ENCODE data around the gene CENPF.

Gene CENPF

GRCh38 chr1:214676747-214677146 lies 73.8 kb downstream of the CENPF start:
- DNase-seq (ENCODE audit: insufficient read length), result no peak
- TF ChIP-seq POLR2A (IDR thresholded peaks at IDR 0.05; ENCODE audit: low read depth, low read length) (no peak), TAF1 (IDR thresholded peaks at IDR 0.05; ENCODE audit: borderline replicate concordance, low read depth, low read length) (no peak), POLR2AphosphoS5 (IDR thresholded peaks at IDR 0.05; ENCODE audit: low read depth, low read length) (no peak)
- FAIRE-seq, result no peak

- FAIRE-seq (no peak), DNase-seq (ENCODE audit: insufficient read length) (no peak)
- TF ChIP-seq POLR2A (IDR thresholded peaks at IDR 0.05; ENCODE audit: low read depth, low read length) (no peak), POLR2AphosphoS5 (IDR thresholded peaks at IDR 0.05; ENCODE audit: low read depth, low read length) (no peak), TAF1 (IDR thresholded peaks at IDR 0.05; ENCODE audit: borderline replicate concordance, low read depth, low read length) (no peak)
These were observed 75.0 kb downstream of the CENPF start for GRCh38 chr1:214677945-214678344.

GRCh38 chr1:214678386-214678785 lies 75.4 kb downstream of the CENPF start:
- no peak for TF ChIP-seq TAF1 (IDR thresholded peaks at IDR 0.05; ENCODE audit: borderline replicate concordance, low read depth, low read length)
- no peak for TF ChIP-seq POLR2A (IDR thresholded peaks at IDR 0.05; ENCODE audit: low read depth, low read length)
- TF ChIP-seq POLR2AphosphoS5 (IDR thresholded peaks at IDR 0.05; ENCODE audit: low read depth, low read length), result no peak
- FAIRE-seq (no peak), DNase-seq (ENCODE audit: insufficient read length) (no peak)

- FAIRE-seq (no peak), DNase-seq (ENCODE audit: insufficient read length) (no peak)
These were observed 80.6 kb downstream of the CENPF start for GRCh38 chr1:214683621-214684020.

GRCh38 chr1:214685906-214686305 lies 82.9 kb downstream of the CENPF start:
- DNase-seq (ENCODE audit: insufficient read length) (no peak), FAIRE-seq (no peak)
- TF ChIP-seq TAF1 (IDR thresholded peaks at IDR 0.05; ENCODE audit: borderline replicate concordance, low read depth, low read length) (no peak), POLR2AphosphoS5 (IDR thresholded peaks at IDR 0.05; ENCODE audit: low read depth, low read length) (no peak), POLR2A (IDR thresholded peaks at IDR 0.05; ENCODE audit: low read depth, low read length) (no peak)

More at GRCh38 chr1:214683621-214684020, 80.6 kb downstream of the CENPF start:
- TF ChIP-seq POLR2AphosphoS5 (IDR thresholded peaks at IDR 0.05; ENCODE audit: low read depth, low read length), result no peak
- no peak for TF ChIP-seq TAF1 (IDR thresholded peaks at IDR 0.05; ENCODE audit: borderline replicate concordance, low read depth, low read length)
- no peak for TF ChIP-seq POLR2A (IDR thresholded peaks at IDR 0.05; ENCODE audit: low read depth, low read length)

GRCh38 chr1:214686497-214686896 lies 83.5 kb downstream of the CENPF start:
- FAIRE-seq, result no peak
- TF ChIP-seq TAF1 (IDR thresholded peaks at IDR 0.05; ENCODE audit: borderline replicate concordance, low read depth, low read length) (no peak), POLR2A (IDR thresholded peaks at IDR 0.05; ENCODE audit: low read depth, low read length) (no peak), POLR2AphosphoS5 (IDR thresholded peaks at IDR 0.05; ENCODE audit: low read depth, low read length) (no peak)
- no peak for DNase-seq (ENCODE audit: insufficient read length)

- no peak for DNase-seq (ENCODE audit: insufficient read length)
- no peak for FAIRE-seq
- TF ChIP-seq POLR2A (IDR thresholded peaks at IDR 0.05; ENCODE audit: low read depth, low read length), result no peak
These were observed 85.9 kb downstream of the CENPF start for GRCh38 chr1:214688891-214689290.

- DNase-seq (ENCODE audit: insufficient read length) (no peak), FAIRE-seq (no peak)
- TF ChIP-seq POLR2AphosphoS5 (IDR thresholded peaks at IDR 0.05; ENCODE audit: low read depth, low read length) (no peak), POLR2A (IDR thresholded peaks at IDR 0.05; ENCODE audit: low read depth, low read length) (no peak), TAF1 (IDR thresholded peaks at IDR 0.05; ENCODE audit: borderline replicate concordance, low read depth, low read length) (no peak)
These were observed 91.8 kb downstream of the CENPF start for GRCh38 chr1:214694769-214695168.

- DNase-seq (ENCODE audit: insufficient read length) (no peak), FAIRE-seq (no peak)
- TF ChIP-seq POLR2AphosphoS5 (IDR thresholded peaks at IDR 0.05; ENCODE audit: low read depth, low read length) (no peak), TAF1 (IDR thresholded peaks at IDR 0.05; ENCODE audit: borderline replicate concordance, low read depth, low read length) (no peak), POLR2A (IDR thresholded peaks at IDR 0.05; ENCODE audit: low read depth, low read length) (no peak)
These were observed 95.6 kb downstream of the CENPF start for GRCh38 chr1:214698559-214698958.

GRCh38 chr1:214700437-214700836 lies 97.4 kb downstream of the CENPF start:
- DNase-seq (ENCODE audit: insufficient read length) (no peak), FAIRE-seq (no peak)
- TF ChIP-seq TAF1 (IDR thresholded peaks at IDR 0.05; ENCODE audit: borderline replicate concordance, low read depth, low read length), result no peak
- no peak for TF ChIP-seq POLR2A (IDR thresholded peaks at IDR 0.05; ENCODE audit: low read depth, low read length)
- no peak for TF ChIP-seq POLR2AphosphoS5 (IDR thresholded peaks at IDR 0.05; ENCODE audit: low read depth, low read length)

GRCh38 chr1:214702556-214702955 lies 99.6 kb downstream of the CENPF start:
- FAIRE-seq (no peak), DNase-seq (ENCODE audit: insufficient read length) (no peak)
- TF ChIP-seq TAF1 (IDR thresholded peaks at IDR 0.05; ENCODE audit: borderline replicate concordance, low read depth, low read length) (no peak), POLR2A (IDR thresholded peaks at IDR 0.05; ENCODE audit: low read depth, low read length) (no peak), POLR2AphosphoS5 (IDR thresholded peaks at IDR 0.05; ENCODE audit: low read depth, low read length) (no peak)

- FAIRE-seq (no peak), DNase-seq (ENCODE audit: insufficient read length) (no peak)
- TF ChIP-seq POLR2A (IDR thresholded peaks at IDR 0.05; ENCODE audit: low read depth, low read length) (no peak), POLR2AphosphoS5 (IDR thresholded peaks at IDR 0.05; ENCODE audit: low read depth, low read length) (no peak)
These were observed 104.5 kb downstream of the CENPF start for GRCh38 chr1:214707306-214708087.
